NCI-H1092 (cell line): ENCODE data around the gene IGSF21.

Experiments used
- DNase-seq: peaks from one replicate; lab custom pipeline; 2025; lab: John Stamatoyannopoulos, UW

IGSF21 gene

GRCh38 chr1:18263547-18264120 is 156.0 kb downstream of the IGSF21 start:
- DNase-seq: no peak

GRCh38 chr1:18264450-18265039 is 156.9 kb downstream of the IGSF21 start:
- DNase-seq: no peak

GRCh38 chr1:18265641-18266040 is 158.0 kb downstream of the IGSF21 start:
- DNase-seq: no peak

GRCh38 chr1:18266391-18266790 is 158.8 kb downstream of the IGSF21 start:
- no peak for DNase-seq

- no peak for DNase-seq
Measured at GRCh38 chr1:18271336-18271735, 163.7 kb downstream of the IGSF21 start.

- DNase-seq: no peak
Measured at GRCh38 chr1:18278946-18279345, 171.3 kb downstream of the IGSF21 start.

GRCh38 chr1:18279351-18280074 is 171.9 kb downstream of the IGSF21 start:
- no peak for DNase-seq

- no peak for DNase-seq
Measured at GRCh38 chr1:18280956-18281355, 173.4 kb downstream of the IGSF21 start.

- peak; percentile 73 for DNase-seq
Measured at GRCh38 chr1:18282851-18283600, 175.4 kb downstream of the IGSF21 start.

GRCh38 chr1:18283601-18284385 is 176.2 kb downstream of the IGSF21 start:
- DNase-seq: no peak

- peak; percentile 38 for DNase-seq
Measured at GRCh38 chr1:18284805-18285537, 177.4 kb downstream of the IGSF21 start.

GRCh38 chr1:18285538-18285924 is 177.9 kb downstream of the IGSF21 start:
- DNase-seq: no peak

GRCh38 chr1:18288722-18289121 is 181.1 kb downstream of the IGSF21 start:
- DNase-seq: no peak

GRCh38 chr1:18289597-18289996 is 182.0 kb downstream of the IGSF21 start:
- DNase-seq: no peak

- DNase-seq: no peak
Measured at GRCh38 chr1:18290740-18291412, 183.3 kb downstream of the IGSF21 start.

GRCh38 chr1:18292531-18292930 is 184.9 kb downstream of the IGSF21 start:
- no peak for DNase-seq

GRCh38 chr1:18293291-18293690 is 185.7 kb downstream of the IGSF21 start:
- peak; percentile 56 for DNase-seq

GRCh38 chr1:18294437-18295176 is 187.0 kb downstream of the IGSF21 start:
- no peak for DNase-seq

GRCh38 chr1:18297896-18298648 is 190.5 kb downstream of the IGSF21 start:
- DNase-seq: no peak
